H1 (cell line): ENCODE data around the gene SHTN1. TPM values are rescaled to one million over a fixed set of nuclear protein-coding genes. Genes with fewer than 3 reads are reported as not detected.

Experiments
- ASH2L ChIP-seq: fragments of 200-600, 300-600 bp; sonication (generic); IDR thresholded peaks from one replicate; pipeline ENCODE4 v1.7.1; 2017; ENCODE audit warnings: low read length
- ATF2 ChIP-seq: IDR thresholded peaks from 2 replicates; pipeline ENCODE4 v1.6.1; 2012; ENCODE audit warnings: low read length, inconsistent platforms
- CHD1 ChIP-seq: IDR thresholded peaks from 2 replicates; pipeline ENCODE4 v1.6.1; 2012; ENCODE audit warnings: low read depth, low read length, improper control_type of control experiment
- CHD7 ChIP-seq: fragments of 300-600 bp; sonication (generic); IDR thresholded peaks from 2 replicates; pipeline ENCODE4 v1.7.1; 2012; ENCODE audit warnings: low read length, moderate library complexity, mild to moderate bottlenecking, inconsistent platforms; ENCODE audit not compliant: insufficient replicate concordance
- CTBP2 ChIP-seq: IDR thresholded peaks from 2 replicates; pipeline ENCODE4 v1.7.0; 2011; ENCODE audit warnings: borderline replicate concordance, mild to moderate bottlenecking, moderate library complexity, mixed read lengths, low read length; ENCODE audit not compliant: insufficient read depth, insufficient read length
- FOSL1 ChIP-seq: IDR thresholded peaks from 2 replicates; pipeline ENCODE4 v1.6.1; 2011; ENCODE audit warnings: mild to moderate bottlenecking, low read depth, low read length, moderate library complexity; ENCODE audit not compliant: insufficient read depth
- POLR2AphosphoS5 ChIP-seq: IDR thresholded peaks from 2 replicates; pipeline ENCODE4 v1.6.1; 2011; ENCODE audit warnings: low read depth, low read length
- SIN3A ChIP-seq, 2 experiments: IDR thresholded peaks in 1 of 2; conservative IDR thresholded peaks in 1 of 2; 2 replicates each; pipeline ENCODE4 v1.6.1; 2011 to 2012; ENCODE audit warnings: low read length in 2 of 2, improper control_type of control experiment in 1 of 2, low read depth in 1 of 2, mild to moderate bottlenecking in 1 of 2
- polyA plus RNA-seq, 7 experiments: library from polyadenylated mRNA; depleted of rRNA in 3 of 7; stranded (reverse) in 5 of 7; unstranded in 2 of 7; fragments of >200 nt in 5 of 7; fragments of 200-250 nt in 2 of 7; gene quantifications; 1 replicate in 5 of 7; 2 replicates in 1 of 7; 4 replicates in 1 of 7; pipeline versions ENCODE4 v1.2.1 to v1.2.3, GENCODE V29; 2011 to 2013; ENCODE audit warnings: missing spikeins in 2 of 7, mixed read lengths in 2 of 7
- total RNA-seq: library from RNA; stranded (reverse); fragmentation: NEBNext Ultra II Directional; extraction: Animal tissue kit (Norgen Biotek cat#: 25700); gene quantifications from 2 replicates; pipeline ENCODE4 v1.2.1, GENCODE V29; 2021
- TF ChIP-seq, protein P1 (sequence below): IDR thresholded peaks from 2 replicates; pipeline ENCODE4 v1.6.1; 2012; ENCODE audit warnings: inconsistent platforms

Gene SHTN1
- total and polyA plus RNA-seq, 2 of the 8 experiments (the other 6 are each of a cell fraction or from before 2014, with no cell fraction given), result 3.3 to 12.7 TPM

GRCh38 chr10:116868198-116868676, 136.8 kb downstream of the SHTN1 start (continued):
- TF ChIP-seq CHD7 (no peak), FOSL1 (no peak), POLR2AphosphoS5 (no peak), ASH2L (no peak), SIN3A (conservative IDR thresholded peaks at IDR 0.05 in 1 of 2, IDR thresholded peaks at IDR 0.05 in 1 of 2; ENCODE audit: low read depth in 1 of 2, low read length in 2 of 2) (no peak), CHD1 (no peak), ATF2 (no peak), CTBP2 (no peak)
- TF ChIP-seq, protein P1, sequence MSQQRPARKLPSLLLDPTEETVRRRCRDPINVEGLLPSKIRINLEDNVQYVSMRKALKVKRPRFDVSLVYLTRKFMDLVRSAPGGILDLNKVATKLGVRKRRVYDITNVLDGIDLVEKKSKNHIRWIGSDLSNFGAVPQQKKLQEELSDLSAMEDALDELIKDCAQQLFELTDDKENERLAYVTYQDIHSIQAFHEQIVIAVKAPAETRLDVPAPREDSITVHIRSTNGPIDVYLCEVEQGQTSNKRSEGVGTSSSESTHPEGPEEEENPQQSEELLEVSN, result no peak
